GM19193 (cell line): Measurements from ENCODE around the gene GOLT1A.

Experiments
- POLR2A ChIP-seq: IDR thresholded peaks from 4 replicates; pipeline ENCODE4 v1.6.1; 2011; ENCODE audit not compliant: insufficient read depth, insufficient read length; ENCODE audit errors: extremely low read depth

The GOLT1A gene

DNA sequence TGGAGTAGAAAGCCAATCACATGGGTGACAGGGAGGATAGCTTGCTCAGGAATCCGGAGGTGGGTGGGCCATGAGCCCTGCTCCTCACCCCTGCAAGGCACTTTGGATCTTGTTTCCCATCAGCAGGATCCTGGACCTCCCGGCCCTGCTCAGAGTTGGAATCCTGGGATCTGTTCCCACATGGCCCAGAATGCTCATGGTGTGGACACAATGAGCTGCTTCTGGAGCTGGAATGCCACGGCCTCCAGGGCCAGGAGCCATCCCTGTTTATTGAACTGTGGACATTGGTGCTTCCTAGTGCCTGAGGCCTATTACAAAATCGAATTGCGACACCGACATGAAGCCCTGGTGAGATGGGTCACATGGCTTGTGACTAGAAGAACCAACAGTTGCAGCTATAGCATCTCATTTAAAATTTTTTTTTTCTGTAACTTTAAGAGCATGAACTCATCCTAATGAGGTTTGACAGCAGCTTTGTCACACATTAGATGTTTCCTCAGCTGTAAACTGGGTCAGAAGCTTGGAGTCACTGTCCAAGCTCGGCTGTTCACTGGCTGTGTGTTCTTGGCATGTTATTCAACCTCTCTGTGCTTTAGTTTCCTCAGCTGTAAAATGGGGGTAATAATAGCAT lies 40.4 kb upstream of the GOLT1A start:
- TF ChIP-seq POLR2A = no peak

DNA sequence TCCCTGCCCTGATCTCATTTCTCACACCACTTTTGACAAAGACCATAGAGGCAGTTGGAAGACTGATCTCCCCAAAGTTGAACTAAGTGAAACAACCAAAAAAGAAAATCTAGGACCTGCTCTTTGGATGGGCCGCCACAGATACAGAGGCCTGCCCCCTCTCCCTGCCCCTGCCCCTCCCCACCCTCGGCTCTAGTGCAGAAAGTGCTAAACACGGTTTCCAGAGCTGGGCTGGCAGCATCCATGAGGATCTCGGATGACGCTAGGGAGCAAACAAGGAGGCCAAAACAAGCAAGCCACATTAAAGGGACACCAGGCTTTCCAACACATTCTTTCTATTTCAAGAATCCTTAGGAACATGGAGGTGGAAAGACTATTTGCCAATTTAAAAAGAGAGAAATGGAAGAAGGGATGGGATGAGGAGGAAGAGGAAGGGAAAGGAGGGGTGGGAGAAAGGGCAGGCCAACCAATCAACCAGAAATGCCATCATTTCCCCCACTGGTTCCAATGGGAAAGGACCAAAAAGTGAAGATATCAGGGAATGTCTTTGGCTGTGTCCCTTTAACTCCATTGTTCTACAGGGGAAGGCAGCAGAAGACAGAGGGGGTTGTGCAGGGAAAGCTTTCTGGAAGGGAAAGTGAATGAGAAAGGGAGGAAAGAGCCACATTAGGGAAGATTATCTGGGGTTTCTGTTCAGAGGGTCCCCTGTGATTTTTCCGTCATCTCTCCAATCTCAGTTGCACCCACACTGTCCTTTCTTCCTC lies 38.3 kb upstream of the GOLT1A start:
- TF ChIP-seq POLR2A = no peak

DNA sequence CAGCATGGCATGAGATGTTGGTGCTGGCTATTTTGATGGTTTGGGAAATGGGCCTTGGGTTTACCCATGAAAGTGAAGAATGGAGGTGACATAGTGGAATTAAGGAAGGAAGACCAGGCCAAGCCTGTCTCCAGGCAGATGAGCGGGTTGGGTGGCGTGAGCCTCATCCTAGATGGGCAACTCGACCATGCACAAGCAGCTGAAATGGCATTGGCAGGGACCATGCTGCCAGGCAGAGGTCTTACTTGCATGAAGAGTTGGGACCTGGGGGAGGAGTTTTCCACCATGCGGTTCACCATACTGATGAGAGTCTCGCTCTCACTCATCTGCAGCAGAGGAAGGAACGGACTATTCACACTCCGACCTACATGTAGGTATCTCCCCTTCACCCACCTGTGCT lies 37.5 kb upstream of the GOLT1A start:
- TF ChIP-seq POLR2A = no peak

DNA sequence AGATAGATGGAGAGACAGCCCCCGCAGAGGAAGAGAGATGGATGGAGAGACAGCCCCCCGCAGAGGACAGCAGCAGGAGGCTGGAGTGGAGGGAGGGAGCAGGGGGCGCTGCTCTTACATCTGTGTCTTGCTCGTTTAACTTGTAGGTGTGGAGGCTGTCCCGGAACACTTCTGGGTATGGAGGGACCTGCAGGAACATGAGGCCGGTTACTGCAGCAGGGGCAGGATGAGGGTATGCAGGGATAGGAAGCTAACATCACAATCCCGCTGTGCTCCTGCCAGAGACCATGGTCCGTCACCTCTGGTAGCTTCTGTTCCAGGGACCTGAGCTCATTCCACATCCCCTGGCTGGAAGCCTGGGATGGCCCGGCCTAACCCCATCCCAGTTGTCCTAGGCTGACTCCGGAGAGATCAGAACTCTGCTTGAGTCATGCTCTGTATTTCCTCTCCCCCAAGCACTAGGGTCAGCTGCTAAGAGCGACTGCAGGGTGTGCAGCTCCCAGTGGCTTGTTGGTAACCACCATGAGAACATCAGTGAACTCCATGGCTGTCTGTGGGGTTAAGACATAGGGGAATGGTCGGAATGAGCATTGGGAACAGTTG lies 36.7 kb upstream of the GOLT1A start:
- TF ChIP-seq POLR2A = no peak

DNA sequence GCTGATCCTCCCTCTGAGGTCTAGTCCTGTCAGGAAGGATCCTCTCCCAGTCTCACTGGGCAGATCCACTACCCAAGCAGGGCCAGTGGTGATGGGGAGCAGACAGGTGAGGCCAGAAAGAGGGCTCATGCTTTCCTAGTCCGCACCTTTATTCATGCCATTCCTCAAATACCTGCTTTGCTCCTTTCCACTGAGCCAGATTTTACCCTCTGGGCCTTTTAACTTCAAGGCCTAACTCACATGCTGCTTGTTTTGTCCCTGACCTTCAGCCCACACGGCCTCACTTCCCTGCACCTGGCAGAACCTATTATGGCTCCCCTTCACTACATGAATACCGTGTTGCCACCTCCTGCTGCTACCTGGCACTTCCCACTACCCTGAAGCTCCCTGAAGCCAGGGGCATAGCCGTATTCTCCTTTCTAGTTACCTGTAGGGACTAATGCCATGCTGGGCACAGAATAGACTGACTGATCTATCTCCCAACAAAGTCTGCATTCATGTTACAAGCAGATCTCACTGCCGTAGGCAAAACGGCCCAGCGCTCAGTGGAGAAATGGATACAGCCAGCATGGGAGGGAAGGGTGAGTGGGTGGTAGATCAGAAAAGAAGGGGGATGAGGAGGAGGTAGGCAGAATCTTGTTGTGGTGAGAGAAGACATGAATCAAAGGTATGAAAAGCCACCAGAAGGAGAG lies 36.1 kb upstream of the GOLT1A start:
- no peak for TF ChIP-seq POLR2A

DNA sequence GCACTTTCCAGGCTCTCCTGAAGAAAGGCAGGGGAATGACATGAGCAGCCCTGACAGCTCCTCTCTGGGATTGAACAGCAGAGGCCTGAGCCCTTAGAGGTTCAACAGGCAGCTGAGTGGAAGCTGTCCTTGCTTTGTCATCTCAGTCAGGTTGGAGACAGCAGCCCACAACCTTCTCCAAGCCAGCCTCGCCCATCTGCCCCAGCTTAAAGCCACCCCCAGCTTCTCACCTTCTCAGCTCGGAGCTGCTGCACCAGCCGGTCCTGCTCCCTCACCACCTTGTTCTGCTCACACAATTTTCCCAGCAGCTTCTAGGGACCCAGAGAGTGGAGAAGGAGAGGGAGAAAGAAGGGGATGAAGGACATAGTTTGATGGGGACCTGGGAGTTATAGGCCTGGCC lies 35.2 kb upstream of the GOLT1A start:
- TF ChIP-seq POLR2A = no peak

DNA sequence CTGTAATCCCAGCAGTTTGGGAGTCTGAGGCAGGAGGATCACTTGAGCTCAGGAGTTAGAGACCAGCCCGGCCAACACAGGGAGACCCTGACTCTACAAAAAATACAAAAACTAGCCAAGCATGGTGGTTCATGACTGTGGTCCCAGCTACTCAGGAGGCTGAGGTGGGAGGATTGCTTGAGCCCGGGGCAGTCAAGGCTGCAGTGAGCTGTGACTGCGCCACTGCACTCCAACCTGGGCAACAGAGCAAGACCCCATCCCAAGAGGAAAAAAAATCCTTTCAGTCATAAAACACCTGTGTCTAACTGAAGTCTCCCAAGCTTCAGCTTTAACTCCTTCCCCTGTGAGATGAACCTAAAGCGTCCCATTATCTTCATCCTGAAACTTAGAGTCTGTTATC lies 33.1 kb upstream of the GOLT1A start:
- no peak for TF ChIP-seq POLR2A

DNA sequence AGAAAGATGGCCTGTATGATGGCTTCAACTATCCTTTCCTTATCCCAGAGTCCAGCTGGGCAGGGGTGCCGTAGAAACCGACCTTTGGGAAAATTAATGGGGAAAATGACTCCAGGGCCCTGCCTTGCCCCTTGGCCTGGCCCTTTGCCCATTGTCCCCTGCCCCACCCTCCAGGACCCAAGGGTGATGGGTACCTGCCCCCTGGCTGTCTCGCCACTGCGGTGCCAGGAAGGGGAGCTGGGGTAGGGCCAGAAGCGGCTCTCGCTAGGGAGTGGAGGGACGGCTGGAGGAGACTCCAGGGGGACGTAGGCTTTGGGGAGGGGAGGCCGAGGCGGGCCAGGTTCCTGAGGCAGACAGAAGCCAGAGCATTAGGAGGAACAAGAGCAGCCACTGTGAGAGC lies 29.1 kb upstream of the GOLT1A start:
- no peak for TF ChIP-seq POLR2A

DNA sequence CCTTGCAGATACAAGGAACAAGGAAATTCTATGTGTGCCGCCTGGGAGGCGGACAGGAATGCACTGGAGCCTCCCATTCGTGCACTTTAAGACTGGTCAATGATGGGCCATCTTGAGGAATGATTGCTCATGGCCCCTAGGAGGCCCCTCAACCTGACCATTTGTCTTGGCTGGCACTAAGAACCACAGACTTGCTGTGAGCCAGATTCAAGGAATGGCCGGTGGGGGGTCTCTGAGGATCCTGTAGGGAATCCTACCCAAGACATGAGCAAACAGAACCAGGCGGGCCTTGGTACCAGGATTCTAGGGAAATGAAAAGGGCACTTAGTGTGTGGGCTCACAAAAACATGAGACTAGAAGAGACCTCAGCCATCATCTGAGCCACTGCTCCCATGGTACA lies 28.1 kb upstream of the GOLT1A start:
- no peak for TF ChIP-seq POLR2A

DNA sequence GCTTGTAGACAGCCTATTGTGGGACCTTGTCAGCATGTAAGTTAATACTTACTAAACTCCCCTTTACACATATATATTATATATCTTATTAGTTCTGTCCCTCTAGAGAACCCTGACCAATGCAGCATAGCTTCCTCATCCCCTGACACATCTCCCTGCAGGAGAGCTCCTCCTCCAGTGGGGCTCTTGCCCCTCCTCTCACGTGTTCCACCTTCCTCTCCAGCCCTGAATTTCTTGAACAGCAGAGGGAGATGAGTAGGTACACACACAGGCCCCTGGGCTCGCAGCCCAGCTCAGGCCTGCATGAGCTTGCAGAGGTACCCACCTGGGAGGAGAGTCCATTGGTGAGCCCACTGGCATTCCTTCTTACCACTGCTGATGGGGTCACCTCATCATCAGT lies 27.3 kb upstream of the GOLT1A start:
- no peak for TF ChIP-seq POLR2A

DNA sequence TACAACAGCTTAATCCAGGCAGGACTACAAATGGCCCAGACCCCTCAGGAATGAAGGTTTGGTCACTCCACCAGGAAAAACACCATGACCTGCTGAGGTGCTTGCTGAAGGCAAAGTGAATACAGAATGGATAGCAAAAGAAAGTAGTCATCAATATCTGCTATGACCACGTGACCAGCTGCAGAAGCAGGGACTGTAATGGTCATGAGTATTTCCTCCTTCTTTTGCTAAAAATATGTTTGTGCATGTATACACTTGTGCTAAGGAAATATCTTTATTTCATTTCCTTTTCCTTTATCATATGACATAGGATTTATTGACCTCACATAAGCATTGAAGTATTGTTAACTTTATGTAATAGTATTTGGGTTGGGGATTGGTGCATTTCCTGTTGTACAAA lies 26.4 kb upstream of the GOLT1A start:
- TF ChIP-seq POLR2A = no peak

DNA sequence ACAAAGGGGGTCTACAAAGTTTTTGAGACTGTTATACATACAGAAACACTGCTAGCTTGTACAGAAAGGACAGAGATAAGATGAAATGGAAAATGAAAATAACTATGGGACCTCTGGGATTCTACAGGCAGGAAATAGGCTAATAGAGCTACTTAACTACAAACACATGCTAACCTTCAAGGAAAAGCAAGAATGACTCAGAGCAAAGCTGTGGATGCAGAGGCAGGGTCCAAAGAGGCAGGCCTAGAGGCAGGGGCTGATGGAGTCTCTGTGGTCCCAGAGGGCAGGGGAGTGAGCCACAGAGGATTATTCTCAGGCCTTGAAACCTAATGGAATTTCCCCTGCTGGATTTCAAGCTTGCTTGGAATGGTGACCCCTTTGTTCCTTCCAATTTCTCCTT lies 18.7 kb upstream of the GOLT1A start:
- TF ChIP-seq POLR2A = no peak

DNA sequence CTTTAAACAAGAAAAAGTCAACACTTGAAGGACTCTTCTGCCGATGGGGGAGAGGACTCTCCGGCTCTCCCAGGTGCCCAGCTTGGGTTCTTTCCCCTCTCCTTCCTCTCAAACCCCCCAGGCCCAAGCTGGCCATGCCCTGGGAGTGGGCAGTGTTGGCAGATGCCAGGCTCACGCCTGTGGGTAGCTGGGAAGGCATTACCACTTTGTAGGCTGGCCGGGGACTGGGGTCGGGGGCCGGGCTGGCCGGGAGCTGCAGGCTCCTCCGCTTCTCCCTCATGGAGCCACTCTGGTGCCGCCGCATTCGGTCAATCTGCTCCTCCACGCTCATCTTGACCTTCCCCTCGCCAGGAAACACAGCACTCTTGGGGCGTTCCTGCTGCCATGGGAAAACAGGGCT lies 16.4 kb upstream of the GOLT1A start:
- no peak for TF ChIP-seq POLR2A

DNA sequence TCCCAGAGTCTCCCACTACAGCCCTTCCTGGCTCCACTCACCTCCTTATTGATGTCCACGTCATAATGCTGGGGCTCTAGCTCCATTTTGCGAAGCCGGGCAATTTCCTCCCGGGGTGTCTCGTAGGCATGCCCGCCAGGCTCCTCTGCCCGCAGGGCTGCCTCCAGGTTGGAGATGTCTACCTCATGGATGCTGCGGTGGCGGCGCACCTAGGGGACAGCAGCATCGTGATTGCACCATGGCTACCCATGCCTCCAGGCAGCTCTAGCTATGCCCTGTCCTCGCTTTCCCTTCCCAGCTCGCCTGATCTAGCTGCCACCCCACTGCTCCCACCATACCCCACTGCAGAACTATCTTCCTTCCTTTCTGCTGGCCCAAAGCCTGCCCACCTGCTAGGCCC lies 15.1 kb upstream of the GOLT1A start:
- no peak for TF ChIP-seq POLR2A

DNA sequence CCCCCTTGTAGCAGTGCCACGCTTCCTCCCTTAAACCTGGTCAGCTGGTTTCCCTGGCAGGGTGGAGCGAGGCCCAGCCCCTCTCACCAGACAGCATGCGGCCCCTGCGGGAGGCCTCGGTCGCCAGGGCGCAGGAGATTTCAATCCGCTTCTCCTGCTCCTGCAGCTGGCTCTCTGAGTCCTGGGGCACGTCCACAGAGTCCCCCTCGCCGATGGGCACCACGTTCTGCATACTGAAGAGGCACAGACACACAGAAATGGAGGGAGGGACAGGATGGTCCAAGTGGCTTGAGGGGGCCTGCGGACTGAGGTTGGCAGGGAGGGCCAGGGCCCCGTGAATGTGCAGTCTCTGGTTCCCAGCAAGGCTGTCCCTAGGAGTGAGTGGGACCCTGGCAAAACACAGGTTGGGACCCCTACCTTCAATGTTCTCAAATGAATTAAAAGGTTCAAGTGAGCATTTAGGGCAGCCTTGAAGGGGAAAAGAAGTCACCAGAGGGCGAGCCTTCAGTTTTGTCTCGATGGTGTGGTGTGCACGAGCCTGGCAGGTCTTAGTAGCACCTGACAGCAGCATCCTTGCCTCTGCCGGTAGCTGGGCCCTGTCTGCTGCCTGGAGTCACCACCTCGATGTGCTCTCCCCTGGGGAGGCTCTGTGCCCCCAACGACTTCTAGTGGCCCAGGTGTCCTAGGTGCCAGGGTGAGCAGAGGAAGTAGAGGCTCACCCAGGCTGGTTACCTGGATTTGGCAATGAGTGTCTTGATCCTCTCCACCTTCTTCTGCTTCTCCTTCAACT lies 14.4 kb upstream of the GOLT1A start:
- TF ChIP-seq POLR2A = no peak
